ENCODE data around the gene MME. TPM values are rescaled to one million over a fixed set of nuclear protein-coding genes. Genes with fewer than 3 reads are reported as not detected.
A peak's percentile ranks its signal among the peaks of the same experiment; 100 is the strongest.
"Not testable (repeated sequence)": the region's sequence is repeated elsewhere in the genome, so short reads cannot be mapped to it uniquely, and the experiment has no call there.

The MME gene
- total and polyA plus RNA-seq, 2 donors, result 7.7 to 59.3 TPM

DNA sequence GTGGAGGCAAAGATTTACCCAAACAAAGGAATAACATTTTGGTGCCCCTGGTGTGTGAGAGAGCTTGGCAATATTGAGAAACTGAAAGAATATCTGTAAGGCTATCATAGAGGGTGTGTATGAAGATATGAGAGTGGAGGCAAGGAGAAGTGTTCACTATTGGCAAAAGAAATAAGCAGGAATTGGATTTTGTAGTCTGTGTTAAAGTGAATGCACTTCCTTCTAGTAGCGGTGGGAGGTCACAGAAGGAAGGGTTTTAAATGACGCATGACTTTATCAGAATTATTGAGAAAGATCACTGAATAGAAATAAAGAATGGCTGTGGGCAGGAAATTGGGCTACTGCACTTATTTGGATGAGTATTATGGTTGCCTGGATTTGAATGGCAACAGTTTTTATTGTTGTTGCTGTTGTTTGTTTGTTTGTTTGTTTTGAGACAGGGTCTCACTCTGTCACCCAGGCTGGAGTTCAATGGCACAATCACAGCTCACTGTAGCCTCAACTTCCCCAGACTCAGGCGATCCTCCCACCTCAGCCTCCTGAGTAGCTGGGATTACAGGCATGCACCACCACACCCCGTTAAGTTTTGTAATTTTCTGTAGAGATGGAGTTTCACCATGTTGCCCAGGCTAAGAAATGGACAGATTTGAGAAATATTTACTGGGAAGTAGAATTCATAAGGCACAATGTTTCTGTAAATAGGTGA is 16.3 kb downstream of the MME start:
- H3K4me1 ChIP-seq (ENCODE audit: insufficient read depth), result no peaks in the 10 kb centered on the region
- no peak overlapping the region for H3K27ac ChIP-seq (ENCODE audit: low read depth)
- no peak for DNase-seq (ENCODE audit: extremely low spot score)
- WGBS, result 95% methylated on average over 4 of the region's 4 CpGs
- H3K36me3 ChIP-seq (ENCODE audit: insufficient read depth), result no peaks in the 10 kb centered on the region
- no peak overlapping the region for H3K4me3 ChIP-seq (ENCODE audit: low read depth, low read length)

DNA sequence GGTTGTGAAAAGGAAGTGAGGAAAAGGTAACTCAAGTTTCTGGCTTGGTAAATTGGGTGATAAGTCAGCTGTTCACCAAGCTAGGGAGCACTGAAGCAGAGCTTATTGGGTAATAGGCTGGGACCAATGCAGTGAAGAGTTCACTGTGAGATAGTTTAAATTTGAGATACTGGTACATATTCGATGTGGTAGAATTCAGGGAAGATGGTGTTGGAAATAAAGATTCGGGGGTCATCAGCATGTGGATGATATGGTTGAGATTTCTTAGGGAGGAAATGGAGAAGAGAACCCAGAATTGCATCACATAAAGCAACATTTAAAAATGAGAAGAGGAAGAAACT is 16.9 kb downstream of the MME start:
- H3K4me1 ChIP-seq (ENCODE audit: insufficient read depth), result no peaks in the 10 kb centered on the region
- WGBS, result 94% methylated on average over 2 of the region's 2 CpGs
- no peak overlapping the region for H3K4me3 ChIP-seq (ENCODE audit: low read depth, low read length)
- H3K36me3 ChIP-seq (ENCODE audit: insufficient read depth), result no peaks in the 10 kb centered on the region
- H3K27ac ChIP-seq (ENCODE audit: low read depth), result no peak overlapping the region
- no peak for DNase-seq (ENCODE audit: extremely low spot score)

DNA sequence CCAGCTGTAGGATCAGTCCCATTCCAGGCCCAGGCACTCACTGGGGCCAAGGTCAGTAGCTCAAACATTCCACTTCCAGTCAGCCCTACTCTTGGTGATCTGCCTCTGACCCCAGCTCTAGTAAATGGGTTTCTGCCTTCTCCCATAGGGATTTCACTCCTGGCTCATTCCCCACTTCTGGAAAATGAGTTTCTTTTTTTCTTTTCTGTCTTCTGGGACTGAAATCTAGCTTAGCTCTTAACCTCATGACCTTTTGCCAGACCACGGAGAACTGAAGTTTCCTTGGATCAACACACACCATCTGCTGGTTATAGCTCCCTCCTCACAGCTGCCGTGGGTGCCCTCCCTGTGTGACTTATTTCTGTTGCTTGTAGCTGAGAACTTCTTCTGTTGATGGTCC is 21.3 kb downstream of the MME start:
- Histone ChIP-seq H3K36me3 (ENCODE audit: insufficient read depth) (no peaks in the 10 kb centered on the region), H3K4me1 (ENCODE audit: insufficient read depth) (no peaks in the 10 kb centered on the region), H3K4me3 (ENCODE audit: low read depth, low read length) (no peak overlapping the region), H3K27ac (ENCODE audit: low read depth) (no peak overlapping the region)
- 44% methylated on average over 2 of the region's 2 CpGs for WGBS
- DNase-seq (ENCODE audit: extremely low spot score), result no peak

DNA sequence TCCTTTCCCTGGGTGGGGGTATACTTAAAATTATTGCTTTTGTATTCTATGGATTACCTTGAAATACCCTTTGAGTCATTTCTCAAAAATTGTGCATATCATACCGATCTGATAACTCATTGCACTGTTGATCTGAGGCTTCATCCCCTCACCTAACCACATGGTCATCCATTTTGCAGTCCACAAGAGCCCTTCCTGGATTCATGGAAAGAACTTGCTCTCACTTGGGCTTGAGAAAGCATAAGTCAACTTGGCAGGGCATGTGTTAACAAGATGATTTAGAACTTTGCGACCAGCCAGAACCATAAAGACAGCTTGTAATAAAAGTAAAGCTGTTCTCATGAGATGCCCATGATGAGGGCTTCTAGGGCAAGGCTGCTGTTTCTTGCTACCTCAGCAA is 22.2 kb downstream of the MME start:
- no peak overlapping the region for H3K4me3 ChIP-seq (ENCODE audit: low read depth, low read length)
- H3K4me1 ChIP-seq (ENCODE audit: insufficient read depth), result no peaks in the 10 kb centered on the region
- no peak overlapping the region for H3K27ac ChIP-seq (ENCODE audit: low read depth)
- WGBS, result 47% methylated on average over 2 of the region's 2 CpGs
- no peak for DNase-seq (ENCODE audit: extremely low spot score)
- H3K36me3 ChIP-seq (ENCODE audit: insufficient read depth), result no peaks in the 10 kb centered on the region

DNA sequence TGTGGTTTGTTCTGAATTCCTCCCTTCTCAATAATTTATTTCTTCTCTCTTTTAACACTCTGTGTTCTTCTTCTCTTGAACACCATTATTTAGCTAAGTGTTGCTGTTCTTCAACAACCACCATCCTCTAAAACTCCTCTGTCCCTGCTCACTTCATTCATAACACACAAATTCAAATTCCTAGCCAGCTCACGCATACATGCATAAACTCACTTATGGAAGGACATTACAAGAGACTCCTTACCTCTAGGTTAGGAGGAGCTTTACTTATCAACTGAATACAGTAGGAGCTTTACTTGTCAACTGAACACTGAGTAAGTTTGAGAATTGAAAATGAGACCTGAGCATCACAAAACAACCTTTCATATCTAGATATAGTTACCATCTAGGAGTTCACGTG is 23.6 kb downstream of the MME start:
- 97% methylated on average over 2 of the region's 2 CpGs for WGBS
- H3K36me3 ChIP-seq (ENCODE audit: insufficient read depth), result no peaks in the 10 kb centered on the region
- no peaks in the 10 kb centered on the region for H3K4me1 ChIP-seq (ENCODE audit: insufficient read depth)
- DNase-seq (ENCODE audit: extremely low spot score), result no peak
- H3K4me3 ChIP-seq (ENCODE audit: low read depth, low read length), result no peak overlapping the region
- no peak overlapping the region for H3K27ac ChIP-seq (ENCODE audit: low read depth)

DNA sequence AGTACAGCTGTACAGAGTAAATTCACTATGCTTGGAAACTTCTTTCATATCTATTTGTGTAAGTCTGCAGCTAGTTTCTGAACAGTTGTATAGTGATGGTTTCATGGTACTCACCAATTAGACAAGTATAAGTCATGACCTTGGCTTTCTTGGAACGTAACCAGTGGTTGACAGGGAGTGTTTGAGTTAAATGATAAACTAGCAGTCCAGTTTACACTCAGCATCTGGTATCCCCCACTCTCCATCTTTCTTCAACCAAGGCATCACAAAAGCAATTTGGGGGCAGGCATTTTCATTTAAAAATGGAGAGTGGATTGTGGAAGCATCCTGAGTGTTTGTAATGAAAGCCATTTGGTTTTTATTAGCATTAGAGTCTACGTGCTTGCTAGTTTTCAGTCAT is 26.0 kb downstream of the MME start:
- H3K36me3 ChIP-seq (ENCODE audit: insufficient read depth), result no peaks in the 10 kb centered on the region
- H3K27ac ChIP-seq (ENCODE audit: low read depth), result no peak overlapping the region
- no peaks in the 10 kb centered on the region for H3K4me1 ChIP-seq (ENCODE audit: insufficient read depth)
- no peak overlapping the region for H3K4me3 ChIP-seq (ENCODE audit: low read depth, low read length)
- no peak for DNase-seq (ENCODE audit: extremely low spot score)
- 59% methylated on average over 2 of the region's 2 CpGs for WGBS

DNA sequence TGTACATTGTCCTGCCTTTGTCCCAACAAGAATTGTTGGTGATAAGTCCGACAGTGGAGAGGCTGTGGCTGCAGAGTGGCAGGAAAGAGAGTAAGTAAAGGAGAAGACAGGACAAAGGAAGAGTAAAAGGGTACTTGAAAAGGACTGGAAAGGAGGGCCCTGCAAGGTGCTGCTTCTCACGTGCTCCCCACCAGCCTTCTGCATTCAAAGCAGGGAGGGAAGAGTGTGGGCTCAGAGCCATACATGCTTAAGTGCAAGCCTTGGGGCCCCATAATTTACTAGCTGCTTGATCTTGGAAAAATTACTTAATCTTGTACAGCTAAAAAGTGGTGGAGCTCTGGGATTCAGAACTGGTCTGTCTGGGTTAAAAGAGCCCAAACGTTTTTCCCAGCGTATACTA is 29.9 kb downstream of the MME start:
- no peak overlapping the region for H3K4me3 ChIP-seq (ENCODE audit: low read depth, low read length)
- 56% methylated on average over 4 of the region's 4 CpGs for WGBS

DNA sequence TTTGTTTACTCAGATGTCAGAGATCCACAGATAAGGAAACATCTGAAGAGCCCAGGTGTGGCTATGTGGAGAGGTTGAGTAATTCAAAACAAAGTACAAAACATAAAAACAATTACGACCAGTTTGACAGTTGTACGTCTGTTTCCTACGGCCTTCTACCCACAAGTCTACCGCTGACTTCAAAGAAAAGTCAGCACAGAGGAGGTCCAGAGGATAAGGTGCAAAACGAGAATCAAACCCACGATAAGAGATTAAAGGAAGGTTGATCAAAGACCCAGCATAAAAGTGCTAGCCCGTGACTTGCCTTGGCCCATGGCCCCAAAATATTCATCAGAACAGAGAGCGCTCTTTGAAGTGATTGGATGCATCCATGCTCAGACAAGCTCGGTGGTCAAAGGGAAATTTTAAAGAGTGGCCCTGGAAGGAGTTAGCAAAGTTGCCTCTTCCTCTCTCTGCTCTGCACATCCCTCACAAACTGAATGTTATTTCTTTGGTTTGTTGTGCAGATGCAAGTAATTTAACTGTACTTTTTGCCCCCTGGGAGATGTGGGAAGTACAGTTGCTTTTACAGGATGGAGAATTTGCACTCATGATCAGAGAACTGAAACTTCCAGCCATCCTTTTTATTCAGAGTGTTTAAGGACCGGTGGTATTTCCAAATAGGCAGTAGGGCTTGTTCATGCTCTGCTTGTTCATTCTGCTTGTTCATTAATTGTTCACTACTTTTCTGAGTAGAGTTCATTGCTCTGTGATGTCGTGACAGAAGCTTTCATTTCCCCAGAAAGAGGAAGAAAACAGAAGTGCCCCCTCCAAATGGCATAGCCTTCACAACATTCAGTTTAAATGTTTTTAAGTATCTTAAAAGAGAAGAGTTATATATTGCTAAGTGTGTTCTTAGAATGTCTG is 31.1 kb downstream of the MME start:
- H3K27ac ChIP-seq (ENCODE audit: low read depth), result no peak overlapping the region
- 63% methylated on average over 11 of the region's 11 CpGs for WGBS
- H3K4me1 ChIP-seq (ENCODE audit: insufficient read depth), result no peaks in the 10 kb centered on the region
- no peaks in the 10 kb centered on the region for H3K36me3 ChIP-seq (ENCODE audit: insufficient read depth)
- no peak for DNase-seq (ENCODE audit: extremely low spot score)
- H3K4me3 ChIP-seq (ENCODE audit: low read depth, low read length), result no peak overlapping the region

More for the DNA sequence above, 29.9 kb downstream of the MME start:
- H3K36me3 ChIP-seq (ENCODE audit: insufficient read depth), result no peaks in the 10 kb centered on the region
- H3K4me1 ChIP-seq (ENCODE audit: insufficient read depth), result no peaks in the 10 kb centered on the region
- no peak for DNase-seq (ENCODE audit: extremely low spot score)
- H3K27ac ChIP-seq (ENCODE audit: low read depth), result no peak overlapping the region

DNA sequence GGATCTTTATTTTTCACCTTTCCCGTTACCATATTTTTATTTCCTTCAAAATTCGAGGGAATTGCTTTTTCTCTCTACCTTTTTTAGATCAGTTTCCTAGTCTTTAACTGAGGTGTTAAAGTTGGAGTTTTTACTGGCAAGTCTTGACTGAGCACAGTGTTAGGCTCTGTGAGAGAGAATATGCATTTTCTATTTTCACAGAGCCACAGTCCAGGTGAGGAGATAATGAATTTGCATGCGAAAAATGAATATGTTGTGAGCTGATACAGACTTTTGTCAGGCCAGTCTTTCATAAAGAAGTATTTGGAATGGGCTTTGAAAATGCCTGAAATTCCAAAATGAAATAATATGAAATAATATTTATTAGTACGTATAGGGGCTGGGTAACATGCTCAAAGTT is 31.9 kb downstream of the MME start:
- Histone ChIP-seq H3K27ac (ENCODE audit: low read depth) (no peak overlapping the region), H3K4me1 (ENCODE audit: insufficient read depth) (no peaks in the 10 kb centered on the region)
- WGBS, result 77% methylated on average over 4 of the region's 4 CpGs

DNA sequence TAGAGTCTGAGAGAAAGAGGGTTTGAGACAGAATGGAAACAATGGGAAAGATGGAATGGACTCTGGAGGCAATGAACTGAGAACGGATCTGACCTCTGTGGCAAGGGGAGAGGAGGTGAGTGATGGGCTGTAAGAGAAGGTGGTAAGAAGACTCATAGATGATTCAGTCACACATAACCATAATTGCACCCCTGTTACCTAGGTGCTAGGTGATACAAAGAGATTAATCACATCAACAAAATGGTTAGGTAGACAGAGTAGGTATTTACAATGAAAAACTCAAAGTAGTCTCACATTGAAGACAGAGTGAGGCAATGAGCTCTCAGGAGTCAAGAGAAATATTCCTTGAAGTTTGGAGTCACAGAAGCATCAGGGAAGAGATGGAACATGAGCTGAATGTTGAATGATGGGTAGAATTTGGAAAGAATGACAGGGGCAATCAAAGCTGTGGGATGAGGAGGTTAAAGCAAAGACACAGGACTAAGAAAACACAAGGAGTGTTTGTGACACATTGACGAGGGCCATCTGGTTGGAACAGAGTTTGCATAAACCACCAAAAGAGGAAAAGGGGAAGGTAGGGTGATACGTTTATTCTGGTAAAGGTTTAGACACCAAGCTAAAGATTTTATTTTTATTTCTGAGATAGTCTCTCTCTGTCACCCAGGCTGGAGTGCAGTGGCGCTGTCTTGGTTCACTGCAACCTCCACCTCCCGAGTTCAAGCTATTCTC is 32.7 kb downstream of the MME start:
- H3K36me3 ChIP-seq (ENCODE audit: insufficient read depth), result no peaks in the 10 kb centered on the region
- H3K27ac ChIP-seq (ENCODE audit: low read depth), result no peak overlapping the region
- no peaks in the 10 kb centered on the region for H3K4me1 ChIP-seq (ENCODE audit: insufficient read depth)
- no peak for DNase-seq (ENCODE audit: extremely low spot score)
- H3K4me3 ChIP-seq (ENCODE audit: low read depth, low read length), result no peak overlapping the region
- WGBS, result 83% methylated on average over 5 of the region's 5 CpGs

More for the DNA sequence above, 31.9 kb downstream of the MME start:
- Histone ChIP-seq H3K4me3 (ENCODE audit: low read depth, low read length) (no peak overlapping the region), H3K36me3 (ENCODE audit: insufficient read depth) (no peaks in the 10 kb centered on the region)
- no peak for DNase-seq (ENCODE audit: extremely low spot score)

DNA sequence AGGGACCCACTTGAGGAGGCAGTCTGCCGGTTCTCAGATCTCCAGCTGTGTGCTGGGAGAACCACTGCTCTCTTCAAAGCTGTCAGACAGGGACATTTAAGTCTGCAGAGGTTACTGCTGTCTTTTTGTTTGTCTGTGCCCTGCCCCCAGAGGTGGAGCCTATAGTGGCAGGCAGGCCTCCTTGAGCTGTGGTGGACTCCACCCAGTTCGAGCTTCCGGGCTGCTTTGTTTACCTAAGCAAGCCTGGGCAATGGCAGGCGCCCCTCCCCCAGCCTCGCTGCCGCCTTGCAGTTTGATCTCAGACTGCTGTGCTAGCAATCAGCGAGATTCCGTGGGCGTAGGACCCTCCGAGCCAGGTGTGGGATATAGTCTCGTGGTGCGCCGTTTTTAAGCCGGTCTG is 44.6 kb downstream of the MME start:
- H3K4me1 ChIP-seq (ENCODE audit: insufficient read depth); H3K27ac ChIP-seq (ENCODE audit: low read depth); H3K4me3 ChIP-seq (ENCODE audit: low read depth, low read length); H3K36me3 ChIP-seq (ENCODE audit: insufficient read depth); DNase-seq (ENCODE audit: extremely low spot score): not testable (repeated sequence)
- whole genome bisulfite sequencing, result 17% methylated on average over 2 of the region's 14 CpGs

DNA sequence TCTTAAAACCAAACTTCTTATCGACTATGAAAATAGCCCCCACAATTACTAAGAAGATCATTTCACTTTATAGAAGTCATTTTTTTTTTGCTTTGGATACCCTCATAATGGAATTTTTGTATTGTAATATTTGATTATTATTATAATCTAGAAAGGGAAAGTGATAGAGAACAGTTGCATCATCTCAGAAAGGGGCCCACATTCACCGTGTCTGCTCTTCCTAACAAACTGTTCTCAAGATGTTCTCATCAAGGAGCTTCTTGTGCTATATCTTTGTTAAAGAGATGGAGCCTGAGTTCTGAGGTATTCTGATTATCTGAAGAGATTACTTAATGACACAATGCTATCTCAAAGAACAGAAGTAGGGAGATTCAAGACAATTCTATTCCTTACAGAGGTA is 49.3 kb downstream of the MME start:
- H3K4me1 ChIP-seq (ENCODE audit: insufficient read depth), result no peaks in the 10 kb centered on the region
- H3K36me3 ChIP-seq (ENCODE audit: insufficient read depth), result no peaks in the 10 kb centered on the region
- no peak for DNase-seq (ENCODE audit: extremely low spot score)
- no peak overlapping the region for H3K27ac ChIP-seq (ENCODE audit: low read depth)
- no peak overlapping the region for H3K4me3 ChIP-seq (ENCODE audit: low read depth, low read length)
- WGBS, result 75% methylated on average over 2 of the region's 2 CpGs

DNA sequence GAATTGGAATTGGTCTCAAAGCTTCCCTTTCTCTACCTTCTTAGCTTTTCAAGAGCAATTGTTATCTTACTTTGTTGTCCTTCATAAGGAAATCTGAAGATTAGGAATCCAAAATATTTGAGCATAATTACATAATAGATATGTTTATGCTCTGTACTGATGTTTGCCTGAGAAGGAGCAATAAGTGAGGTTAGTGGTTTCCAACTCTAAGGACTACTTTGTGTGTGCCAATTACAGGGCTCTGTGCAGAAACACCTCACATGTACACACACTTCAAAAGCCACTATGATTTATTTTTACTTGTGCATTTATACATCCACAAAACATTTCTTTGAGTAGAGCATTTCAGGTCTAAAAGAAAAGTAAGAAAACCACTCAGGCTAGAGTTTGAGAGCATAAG is 49.9 kb downstream of the MME start:
- Histone ChIP-seq H3K4me1 (ENCODE audit: insufficient read depth) (no peaks in the 10 kb centered on the region), H3K4me3 (ENCODE audit: low read depth, low read length) (no peak overlapping the region), H3K36me3 (ENCODE audit: insufficient read depth) (no peaks in the 10 kb centered on the region), H3K27ac (ENCODE audit: low read depth) (no peak overlapping the region)
- no peak for DNase-seq (ENCODE audit: extremely low spot score)

DNA sequence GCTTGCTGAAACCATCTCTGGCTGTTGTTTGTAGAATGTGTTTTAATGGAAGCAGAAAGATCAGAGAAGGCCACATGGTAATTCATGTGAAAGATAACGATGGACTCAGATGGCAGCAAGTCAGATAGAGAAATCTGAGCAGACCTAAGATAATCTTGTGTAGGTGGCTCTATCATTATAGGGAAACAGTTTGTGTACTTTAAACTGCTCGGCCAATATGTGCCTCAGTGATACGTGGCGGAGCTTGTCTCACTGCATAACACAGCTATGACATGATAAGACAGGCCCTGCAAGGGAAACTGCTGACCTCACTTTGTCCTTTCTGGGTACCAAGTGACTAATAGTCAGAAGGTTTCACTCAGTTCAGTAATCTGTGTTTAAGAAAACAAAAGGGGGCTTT is 51.0 kb downstream of the MME start:
- WGBS, result 56% methylated on average over 4 of the region's 4 CpGs
- H3K27ac ChIP-seq (ENCODE audit: low read depth), result peak overlapping the region; percentile 32
- DNase-seq (ENCODE audit: extremely low spot score), result peak; percentile 31
- H3K4me3 ChIP-seq (ENCODE audit: low read depth, low read length), result no peak overlapping the region
- H3K36me3 ChIP-seq (ENCODE audit: insufficient read depth), result no peaks in the 10 kb centered on the region
- no peaks in the 10 kb centered on the region for H3K4me1 ChIP-seq (ENCODE audit: insufficient read depth)

All from urinary bladder (tissue), 4 donors.